Measurements from ENCODE around the gene BTBD6.

The BTBD6 gene

GRCh38 chr14:105216490-105217247, 31.7 kb upstream of the BTBD6 start:
- Histone ChIP-seq H3K27me3 (replicated peaks; ENCODE audit: control insufficient read depth, insufficient read depth, low read length) (no peaks in the 10 kb centered on the region), H3K4me3 (replicated peaks; ENCODE audit: low read depth, low read length) (no peak overlapping the region), H3K36me3 (ENCODE audit: control insufficient read depth, insufficient read depth, low read length) (peaks cover 16% of the 10 kb centered on the region)
- TF ChIP-seq CTCF (IDR thresholded peaks at IDR 0.05; ENCODE audit: insufficient read depth, low read length, poor library complexity, severe bottlenecking), result no peak
- DNase-seq (ENCODE audit: extremely low read depth, insufficient read length), result no peak

- no peak for TF ChIP-seq CTCF (IDR thresholded peaks at IDR 0.05; ENCODE audit: insufficient read depth, low read length, poor library complexity, severe bottlenecking)
- no peak for DNase-seq (ENCODE audit: extremely low read depth, insufficient read length)
- Histone ChIP-seq H3K36me3 (ENCODE audit: control insufficient read depth, insufficient read depth, low read length) (peaks cover 16% of the 10 kb centered on the region), H3K4me3 (replicated peaks; ENCODE audit: low read depth, low read length) (no peak overlapping the region), H3K27me3 (replicated peaks; ENCODE audit: control insufficient read depth, insufficient read depth, low read length) (no peaks in the 10 kb centered on the region)
Measured at GRCh38 chr14:105217774-105218173, 30.6 kb upstream of the BTBD6 start.

- Histone ChIP-seq H3K4me3 (replicated peaks; ENCODE audit: low read depth, low read length) (no peak overlapping the region), H3K27me3 (replicated peaks; ENCODE audit: control insufficient read depth, insufficient read depth, low read length) (no peaks in the 10 kb centered on the region), H3K36me3 (ENCODE audit: control insufficient read depth, insufficient read depth, low read length) (peaks cover 19% of the 10 kb centered on the region)
- TF ChIP-seq CTCF (IDR thresholded peaks at IDR 0.05; ENCODE audit: insufficient read depth, low read length, poor library complexity, severe bottlenecking), result no peak
- DNase-seq (ENCODE audit: extremely low read depth, insufficient read length), result no peak
Measured at GRCh38 chr14:105218611-105219010, 29.7 kb upstream of the BTBD6 start.

GRCh38 chr14:105219043-105219612, 29.2 kb upstream of the BTBD6 start:
- TF ChIP-seq CTCF (IDR thresholded peaks at IDR 0.05; ENCODE audit: insufficient read depth, low read length, poor library complexity, severe bottlenecking), result no peak
- Histone ChIP-seq H3K27me3 (replicated peaks; ENCODE audit: control insufficient read depth, insufficient read depth, low read length) (no peaks in the 10 kb centered on the region), H3K4me3 (replicated peaks; ENCODE audit: low read depth, low read length) (no peak overlapping the region), H3K36me3 (ENCODE audit: control insufficient read depth, insufficient read depth, low read length) (peaks cover 19% of the 10 kb centered on the region)
- DNase-seq (ENCODE audit: extremely low read depth, insufficient read length), result no peak

- Histone ChIP-seq H3K36me3 (ENCODE audit: control insufficient read depth, insufficient read depth, low read length) (peaks cover 19% of the 10 kb centered on the region), H3K27me3 (replicated peaks; ENCODE audit: control insufficient read depth, insufficient read depth, low read length) (no peaks in the 10 kb centered on the region), H3K4me3 (replicated peaks; ENCODE audit: low read depth, low read length) (no peak overlapping the region)
- no peak for DNase-seq (ENCODE audit: extremely low read depth, insufficient read length)
- TF ChIP-seq CTCF (IDR thresholded peaks at IDR 0.05; ENCODE audit: insufficient read depth, low read length, poor library complexity, severe bottlenecking), result no peak
Measured at GRCh38 chr14:105219753-105220152, 28.6 kb upstream of the BTBD6 start.

All from GM06990 (cell line).